NOMO-1 treated with DMSO at 0.1 percent for 48 hours (cell line): ENCODE results near the gene NKX1-2.
A peak's percentile ranks its signal among the peaks of the same experiment; 100 is the strongest.

Experiments used
- DNase-seq: peaks from one replicate; lab custom pipeline; 2025; ENCODE audit not compliant: unreplicated experiment; lab: John Stamatoyannopoulos, UW

NKX1-2 gene

GRCh38 chr10:124476043-124476725 is 26.3 kb upstream of the NKX1-2 start:
- no peak for DNase-seq

DNA sequence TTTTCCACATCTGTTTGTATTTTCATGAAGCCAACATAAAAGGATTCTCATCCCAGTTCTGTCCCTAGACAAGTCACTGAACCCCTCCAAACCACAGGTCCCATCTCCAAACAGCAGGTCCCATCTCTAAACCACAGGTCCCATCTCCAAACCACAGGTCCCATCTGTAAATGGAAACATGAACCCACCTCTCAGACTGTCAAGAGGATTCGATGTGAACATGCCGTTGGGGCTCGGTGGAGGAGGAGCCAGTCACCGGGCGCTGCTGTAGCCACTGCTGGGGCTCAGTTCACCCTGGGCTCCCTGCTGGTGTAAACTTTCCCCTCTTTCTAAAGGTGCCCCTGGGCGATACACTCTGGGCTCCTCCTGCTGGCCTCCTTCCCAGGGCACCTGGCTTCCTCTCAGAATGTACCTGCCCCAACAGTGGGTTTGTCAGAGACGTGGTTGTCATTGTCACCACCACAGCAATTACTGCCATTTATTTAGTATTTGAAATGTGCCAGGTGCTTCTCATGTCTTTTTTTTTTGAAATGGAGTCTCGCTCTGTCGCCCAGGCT is 24.8 kb upstream of the NKX1-2 start:
- DNase-seq: no peak

GRCh38 chr10:124473070-124473469 is 23.2 kb upstream of the NKX1-2 start:
- no peak for DNase-seq

DNA sequence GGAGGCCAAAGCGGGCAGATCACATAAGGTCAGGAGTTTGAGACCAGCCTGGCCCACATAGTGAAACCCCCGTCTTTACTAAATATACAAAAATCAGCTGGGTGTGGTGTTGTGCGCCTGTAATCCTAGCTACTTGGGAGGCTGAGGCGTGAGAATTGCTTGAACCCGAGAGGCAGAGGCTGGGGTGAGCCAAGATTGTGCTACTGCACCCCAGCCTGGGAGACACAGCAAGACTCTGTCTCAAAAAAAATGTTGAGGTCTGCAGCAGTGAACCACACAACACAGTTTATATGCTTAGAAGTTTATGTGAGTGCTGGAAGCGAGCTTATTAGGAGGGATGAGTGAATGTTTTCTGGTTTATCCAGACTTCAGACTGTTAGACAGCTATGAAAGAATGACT is 22.2 kb upstream of the NKX1-2 start:
- DNase-seq: peak; percentile 21

DNA sequence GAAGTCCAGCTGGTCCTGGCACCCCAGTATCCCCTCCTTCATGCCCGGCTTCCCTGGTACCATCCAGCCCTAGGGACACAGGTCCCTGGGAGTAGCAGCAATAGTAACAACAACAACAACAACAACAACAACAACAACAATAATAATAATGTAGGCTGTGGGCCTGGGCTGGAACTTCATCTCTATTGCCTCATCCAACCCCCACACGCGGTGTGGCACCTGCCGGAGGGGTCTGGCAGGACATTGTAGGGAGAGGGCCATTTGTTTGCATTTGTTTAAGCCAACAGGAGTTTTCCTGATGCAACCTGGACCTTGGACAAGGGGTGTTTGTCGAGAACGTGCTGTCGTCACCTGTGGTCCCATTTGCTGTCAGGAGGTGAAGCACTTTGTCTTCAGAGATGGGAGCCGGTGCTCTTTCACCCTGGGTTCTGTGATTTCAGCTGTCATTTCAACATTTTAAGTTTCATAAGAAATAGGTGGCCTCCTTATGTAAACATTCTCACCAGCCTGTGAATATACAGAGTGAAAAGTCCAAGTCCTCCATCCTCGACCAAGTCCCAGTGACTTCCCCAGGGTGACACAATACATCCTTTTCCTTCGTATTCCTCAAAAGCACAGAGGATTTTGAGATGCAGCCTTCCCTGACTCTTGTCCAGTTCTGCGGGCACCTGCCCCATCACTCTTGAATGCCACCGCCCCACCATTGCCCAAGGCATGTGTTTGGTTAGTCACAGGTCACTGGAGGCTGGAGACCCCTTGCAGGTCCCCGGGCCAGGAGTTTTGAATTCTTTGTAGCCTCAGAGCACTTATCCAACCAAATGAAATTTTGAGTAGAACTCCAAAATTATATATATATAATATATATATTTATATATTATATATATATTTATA is 21.0 kb upstream of the NKX1-2 start:
- peak; percentile 48 for DNase-seq

DNA sequence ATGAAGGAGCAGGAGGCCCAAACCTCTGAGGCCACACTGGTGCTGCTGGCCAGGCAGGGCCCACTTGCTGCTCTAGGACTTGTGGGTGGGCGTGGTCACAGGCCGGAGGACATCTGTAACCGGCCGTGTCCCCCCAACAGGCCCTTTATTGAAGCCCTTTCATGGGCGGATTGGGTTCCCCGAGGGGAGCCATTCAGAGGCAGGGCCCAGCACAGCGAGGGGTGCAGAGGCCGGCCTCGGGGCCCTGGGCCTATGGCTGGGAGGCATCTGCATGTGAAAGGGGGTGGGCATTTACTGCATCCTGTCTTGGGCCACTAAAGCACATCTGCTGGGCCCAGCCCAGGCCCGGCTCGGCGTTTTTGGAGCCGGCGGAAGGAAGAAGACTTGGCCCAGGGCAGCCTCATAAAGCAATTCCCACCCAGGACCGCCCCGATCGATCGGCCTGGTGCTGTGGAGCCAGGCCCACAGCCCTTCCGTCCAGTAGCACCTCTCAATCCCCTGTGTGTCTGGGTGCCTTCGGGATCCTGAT is 20.2 kb upstream of the NKX1-2 start:
- DNase-seq: no peak

- DNase-seq: no peak
These were observed 18.8 kb upstream of the NKX1-2 start for GRCh38 chr10:124468624-124469023.

DNA sequence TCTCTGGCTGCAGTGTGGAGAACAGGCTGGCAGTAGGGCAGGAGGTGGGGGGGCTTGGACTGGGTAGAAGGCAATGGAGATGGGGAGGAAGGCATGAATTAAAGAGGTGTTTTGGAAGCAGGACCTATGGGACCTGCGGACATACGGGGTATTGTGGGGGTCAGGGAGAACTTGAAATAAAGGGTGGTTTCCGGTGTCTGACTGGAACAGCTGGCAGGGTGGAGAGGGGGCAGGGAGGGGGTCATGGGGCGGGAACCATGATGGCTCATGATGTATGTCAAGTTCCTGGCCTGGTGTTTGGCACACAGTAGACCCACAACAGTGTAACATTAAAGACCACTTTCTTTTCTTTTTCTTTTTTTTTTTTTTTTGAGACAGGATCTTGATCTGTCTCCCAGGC is 17.3 kb upstream of the NKX1-2 start:
- no peak for DNase-seq

DNA sequence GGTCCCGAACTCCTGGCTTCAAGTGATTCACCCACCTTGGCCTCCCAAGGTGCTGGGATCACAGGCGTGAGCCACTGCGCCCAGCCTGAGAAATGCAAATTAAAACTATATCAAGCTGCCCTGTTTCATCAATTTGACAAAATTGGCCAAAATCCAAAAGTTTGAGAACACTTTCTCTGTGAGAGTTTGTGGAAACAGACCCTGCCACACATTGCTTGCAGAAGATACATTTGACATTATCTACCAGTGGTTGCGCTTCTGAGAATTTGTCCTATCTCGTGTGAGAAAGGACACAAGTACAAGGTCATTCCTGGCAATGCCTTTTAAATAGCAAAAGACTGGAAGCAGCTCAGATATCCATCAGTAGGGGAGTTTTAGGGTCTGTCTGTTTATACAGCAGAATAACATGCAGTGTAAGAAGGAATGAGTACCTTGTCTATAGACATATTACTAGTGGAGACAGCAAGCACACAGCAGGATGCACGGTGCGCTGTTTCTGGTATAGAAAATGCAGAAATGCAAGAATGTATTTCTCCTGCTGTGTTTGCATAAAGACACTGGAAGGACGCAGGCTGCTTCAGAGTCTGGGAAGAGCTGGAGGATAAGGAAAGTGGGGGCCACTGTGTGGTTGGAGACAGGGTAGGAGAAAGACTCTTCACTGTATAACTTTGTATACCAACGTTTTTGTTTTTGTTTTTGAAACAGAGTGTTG is 16.1 kb upstream of the NKX1-2 start:
- DNase-seq: no peak

GRCh38 chr10:124465003-124465776 is 15.4 kb upstream of the NKX1-2 start:
- DNase-seq: peak; percentile 57

DNA sequence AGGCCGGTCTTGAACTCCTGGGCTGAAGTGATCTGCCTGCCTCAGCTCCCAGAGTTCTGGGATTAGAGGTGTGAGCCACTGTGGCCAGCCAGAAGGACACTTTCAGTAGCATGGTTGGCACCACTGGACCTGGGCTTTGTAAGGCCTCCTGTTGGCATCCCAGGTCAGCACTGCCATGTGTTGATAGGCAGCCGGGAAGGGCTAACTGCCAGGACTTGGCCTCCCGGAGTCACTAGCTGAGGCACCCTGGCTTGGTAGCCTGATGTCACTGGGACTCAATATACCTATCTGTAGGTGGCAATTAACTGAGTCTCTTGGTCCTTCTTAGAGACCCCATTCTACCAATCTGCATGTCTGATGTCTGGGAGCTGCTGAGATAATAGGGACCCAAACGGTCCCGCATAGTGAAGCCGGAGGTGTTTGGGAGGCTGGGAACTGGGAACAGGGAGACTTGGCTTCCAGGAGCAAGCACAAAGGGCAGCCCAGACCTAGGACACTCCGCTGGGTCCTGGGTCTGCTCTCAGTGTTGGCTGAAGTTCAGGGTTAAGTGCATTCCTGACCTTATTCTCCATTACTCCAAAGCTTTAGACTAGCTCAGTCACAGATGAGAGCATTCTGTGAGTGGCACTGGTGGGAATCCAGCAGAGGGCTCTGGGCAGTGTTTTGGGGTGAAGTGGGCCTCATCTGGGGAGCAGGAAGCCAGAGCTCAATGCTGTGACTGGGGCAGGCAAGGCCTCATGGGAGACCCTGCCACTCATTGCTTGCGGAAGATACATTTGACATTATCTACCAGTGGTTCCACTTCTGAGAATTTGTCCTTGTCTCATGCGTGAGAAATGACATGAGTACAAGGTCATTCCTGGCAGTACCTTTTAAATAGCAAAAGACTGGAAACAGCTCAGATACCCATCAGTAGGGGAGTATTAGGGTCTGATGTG is 14.5 kb upstream of the NKX1-2 start:
- no peak for DNase-seq

- DNase-seq: no peak
These were observed 12.5 kb upstream of the NKX1-2 start for GRCh38 chr10:124462348-124462695.

GRCh38 chr10:124461642-124462347 is 12.0 kb upstream of the NKX1-2 start, which contains the start of gene LHPP:
Gene LHPP (plus strand): TSS chr10:124461823. CDS start chr10:124461863, 40 bp downstream.
- peak; percentile 81 for DNase-seq

GRCh38 chr10:124460144-124460543 is 10.3 kb upstream of the NKX1-2 start:
- DNase-seq: no peak

DNA sequence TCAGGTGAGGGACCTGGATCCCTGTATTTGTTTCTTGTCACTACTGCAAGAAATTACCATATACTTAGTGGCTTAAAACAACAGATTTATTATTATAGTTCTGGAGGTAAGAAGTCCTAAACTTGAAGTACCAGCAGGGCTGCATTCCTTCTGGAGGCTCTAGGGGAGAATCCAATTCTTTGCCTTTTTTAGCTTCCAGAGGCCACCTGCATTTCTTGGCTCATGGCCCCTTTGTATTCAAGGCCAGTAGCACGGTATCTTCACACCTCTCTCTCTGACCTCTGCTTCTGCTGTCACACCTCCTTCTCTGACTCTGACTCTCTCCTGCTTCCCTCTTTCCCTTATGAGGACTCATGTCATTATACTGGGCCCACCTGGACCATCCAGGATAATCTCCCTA is 9.6 kb upstream of the NKX1-2 start:
- DNase-seq: no peak

DNA sequence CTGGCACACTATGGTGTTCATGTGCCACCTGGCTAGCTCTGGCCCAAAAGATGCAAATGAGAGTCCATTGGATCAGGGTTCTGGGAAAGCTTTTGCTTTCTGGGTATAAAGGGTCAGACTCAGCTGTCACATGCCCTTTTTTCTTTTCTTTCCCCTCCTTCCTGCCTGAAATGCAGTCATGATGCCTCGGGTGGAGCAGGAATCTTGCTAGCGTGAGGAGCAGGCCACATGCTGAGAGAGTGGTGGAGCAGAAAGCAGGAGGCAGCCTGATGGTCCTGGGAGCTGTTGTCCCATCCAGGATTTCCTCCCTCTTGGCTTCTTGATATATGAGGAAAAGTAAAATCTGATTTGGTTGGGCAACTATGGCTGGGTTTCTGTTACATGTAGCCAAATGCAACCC is 9.1 kb upstream of the NKX1-2 start:
- DNase-seq: no peak

GRCh38 chr10:124458473-124458872 is 8.6 kb upstream of the NKX1-2 start:
- DNase-seq: no peak

GRCh38 chr10:124455441-124455840 is 5.6 kb upstream of the NKX1-2 start:
- DNase-seq: no peak
